GM21423 (cell line): ENCODE data around the gene TSPAN8.
"Not testable (repeated sequence)": the region's sequence is repeated elsewhere in the genome, so short reads cannot be mapped to it uniquely, and the experiment has no call there.

Experiments used
- ATAC-seq: cut with Tn5 transposase; IDR thresholded peaks from one replicate; pipeline ENCODE4 v1.9.1; 2021; ENCODE audit warnings: mild to moderate bottlenecking, moderate library complexity; ENCODE audit not compliant: unreplicated experiment

The TSPAN8 gene

GRCh38 chr12:71164568-71165197 lies 6.9 kb upstream of the TSPAN8 start:
- ATAC-seq = no peak

GRCh38 chr12:71164166-71164565 lies 6.4 kb upstream of the TSPAN8 start:
- no peak for ATAC-seq

- no peak for ATAC-seq
Measured at GRCh38 chr12:71162832-71163763, 5.3 kb upstream of the TSPAN8 start.

- ATAC-seq = no peak
Measured at GRCh38 chr12:71161591-71161990, 3.8 kb upstream of the TSPAN8 start.

DNA sequence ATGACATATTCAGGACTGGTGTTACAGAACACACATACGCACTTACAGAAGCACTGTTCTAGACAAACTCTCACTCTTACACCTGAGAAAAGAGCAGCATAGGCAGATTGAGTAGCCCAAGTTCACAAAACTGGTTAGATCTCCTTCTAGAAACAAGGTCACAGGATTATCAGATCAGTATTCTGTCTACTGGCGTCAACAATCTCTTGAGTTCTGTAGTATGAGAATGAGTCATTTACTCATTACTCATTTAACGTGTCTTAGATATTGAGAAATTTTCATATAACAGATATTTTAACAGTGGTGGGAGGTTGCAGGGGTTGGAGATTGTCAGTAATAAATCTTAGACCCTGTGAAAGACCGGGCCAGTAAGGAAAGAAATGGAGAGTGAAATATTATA lies 2.8 kb upstream of the TSPAN8 start:
- ATAC-seq = no peak

DNA sequence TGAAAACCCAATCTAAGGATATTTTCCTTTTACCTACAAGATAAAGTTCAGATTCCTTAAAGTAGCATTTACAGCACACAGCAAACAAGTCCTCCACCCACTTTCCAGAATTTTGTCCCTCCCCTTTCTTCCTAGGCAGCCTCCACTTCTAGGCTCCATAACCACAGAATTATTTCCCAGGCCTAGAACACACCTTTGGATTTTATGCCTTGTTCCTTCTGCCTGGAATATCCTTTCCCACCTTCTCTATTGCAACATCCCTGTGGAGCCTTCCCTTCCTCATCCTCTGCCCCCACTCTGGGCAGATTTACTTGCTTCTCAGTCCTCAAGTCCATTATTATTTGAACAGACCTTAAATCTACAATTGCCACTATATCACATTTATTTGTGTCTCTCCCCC lies 2.1 kb upstream of the TSPAN8 start:
- no peak for ATAC-seq

DNA sequence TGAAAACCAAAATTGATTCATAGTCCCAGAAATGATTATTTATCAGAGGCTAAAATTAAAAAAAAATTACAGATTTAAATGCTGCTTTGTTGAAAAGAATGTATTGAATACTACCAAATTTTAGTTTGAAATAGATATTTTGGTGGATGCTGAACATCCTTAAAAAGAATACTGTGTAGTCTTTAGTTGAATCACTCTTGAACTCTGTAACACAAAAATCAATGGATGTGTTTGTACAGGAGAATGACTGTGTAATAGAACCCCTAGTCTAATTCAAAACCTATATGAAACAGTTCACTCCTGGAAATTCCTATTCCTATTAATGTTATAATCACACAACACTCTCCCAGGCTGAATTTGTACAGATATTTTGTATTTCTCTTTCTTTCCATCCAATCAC lies 1.5 kb upstream of the TSPAN8 start:
- ATAC-seq = no peak

DNA sequence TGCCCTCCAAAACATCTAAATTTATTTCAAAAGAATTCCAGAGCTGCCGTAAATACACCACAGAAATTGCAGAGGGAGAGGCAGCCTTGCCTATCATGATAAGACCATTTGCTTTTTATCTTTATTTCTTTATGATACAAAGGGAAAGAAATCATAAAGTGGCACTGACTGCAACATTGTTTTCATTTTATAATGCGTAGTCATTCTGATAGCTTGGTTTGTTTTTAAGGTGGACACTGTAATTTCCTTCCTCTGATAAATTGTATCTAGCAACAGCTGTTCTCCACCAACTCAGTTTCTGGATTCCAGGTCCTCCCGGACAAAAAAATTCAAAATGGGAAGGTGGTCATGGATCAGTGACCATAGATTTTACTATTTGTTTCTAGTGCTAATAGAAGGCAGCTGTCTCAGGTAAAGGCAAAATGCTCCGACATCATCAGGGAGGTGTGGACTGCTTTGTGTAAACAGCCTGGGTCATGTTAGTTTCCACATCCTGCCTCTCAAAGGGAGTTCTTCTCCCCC lies 623 bp upstream of the TSPAN8 start:
- ATAC-seq = no peak

GRCh38 chr12:71155225-71155624 lies 2.6 kb downstream of the TSPAN8 start:
- ATAC-seq = no peak

DNA sequence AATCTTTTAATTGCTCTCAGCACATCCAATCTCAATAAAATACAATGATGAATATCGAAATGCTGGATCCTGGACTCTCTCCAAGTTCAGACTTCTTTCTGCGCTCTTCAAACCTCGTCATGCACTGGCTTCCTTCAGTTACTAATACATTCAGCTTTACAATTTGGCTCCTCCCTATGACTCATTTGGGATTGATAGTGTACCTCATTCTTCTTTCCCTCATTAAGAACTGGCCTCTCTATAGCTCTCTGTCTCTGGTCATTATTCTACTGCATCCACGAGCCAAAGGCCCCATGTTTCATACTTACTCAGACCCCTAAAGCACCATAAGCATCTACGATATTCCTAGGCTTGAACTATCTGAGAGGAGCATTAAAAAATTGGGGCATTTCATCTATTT lies 4.9 kb downstream of the TSPAN8 start:
- no peak for ATAC-seq

- ATAC-seq = not testable (repeated sequence)
Measured at GRCh38 chr12:71150041-71150440, 7.8 kb downstream of the TSPAN8 start.

- no peak for ATAC-seq
Measured at GRCh38 chr12:71144682-71145081, 13.1 kb downstream of the TSPAN8 start.

GRCh38 chr12:71142956-71143355 lies 14.8 kb downstream of the TSPAN8 start:
- no peak for ATAC-seq

GRCh38 chr12:71142016-71142415 lies 15.8 kb downstream of the TSPAN8 start:
- ATAC-seq = no peak

DNA sequence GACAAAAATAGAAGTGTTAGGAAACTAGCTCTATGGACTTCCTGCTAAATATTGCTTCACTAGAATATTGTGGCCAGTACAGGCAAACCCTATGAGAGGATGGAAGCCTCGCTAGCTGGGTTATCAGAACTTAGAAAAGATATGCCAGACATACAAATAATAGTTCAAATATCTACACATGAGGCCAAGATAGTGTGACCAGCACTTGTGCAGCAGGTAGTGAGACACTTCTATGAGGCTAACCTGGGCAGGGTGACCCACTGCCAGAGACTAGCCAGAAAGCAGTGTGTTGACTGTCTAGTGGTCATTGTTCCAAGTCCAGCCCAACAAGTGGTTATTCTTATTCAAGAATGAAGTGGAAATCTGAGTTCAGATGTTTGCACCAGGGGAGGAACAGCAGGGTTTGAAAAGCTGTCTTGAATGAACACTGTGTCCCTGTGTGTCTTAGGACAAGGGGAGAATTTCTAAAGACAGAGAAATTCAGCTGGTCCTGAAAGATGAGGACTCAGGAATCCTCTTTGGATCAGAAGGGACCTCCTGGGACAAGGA lies 16.3 kb downstream of the TSPAN8 start:
- no peak for ATAC-seq

- ATAC-seq = no peak
Measured at GRCh38 chr12:71139153-71139735, 18.6 kb downstream of the TSPAN8 start.

- ATAC-seq = no peak
Measured at GRCh38 chr12:71138011-71138410, 19.8 kb downstream of the TSPAN8 start.

GRCh38 chr12:71135812-71136176 lies 22.0 kb downstream of the TSPAN8 start:
- ATAC-seq = no peak

DNA sequence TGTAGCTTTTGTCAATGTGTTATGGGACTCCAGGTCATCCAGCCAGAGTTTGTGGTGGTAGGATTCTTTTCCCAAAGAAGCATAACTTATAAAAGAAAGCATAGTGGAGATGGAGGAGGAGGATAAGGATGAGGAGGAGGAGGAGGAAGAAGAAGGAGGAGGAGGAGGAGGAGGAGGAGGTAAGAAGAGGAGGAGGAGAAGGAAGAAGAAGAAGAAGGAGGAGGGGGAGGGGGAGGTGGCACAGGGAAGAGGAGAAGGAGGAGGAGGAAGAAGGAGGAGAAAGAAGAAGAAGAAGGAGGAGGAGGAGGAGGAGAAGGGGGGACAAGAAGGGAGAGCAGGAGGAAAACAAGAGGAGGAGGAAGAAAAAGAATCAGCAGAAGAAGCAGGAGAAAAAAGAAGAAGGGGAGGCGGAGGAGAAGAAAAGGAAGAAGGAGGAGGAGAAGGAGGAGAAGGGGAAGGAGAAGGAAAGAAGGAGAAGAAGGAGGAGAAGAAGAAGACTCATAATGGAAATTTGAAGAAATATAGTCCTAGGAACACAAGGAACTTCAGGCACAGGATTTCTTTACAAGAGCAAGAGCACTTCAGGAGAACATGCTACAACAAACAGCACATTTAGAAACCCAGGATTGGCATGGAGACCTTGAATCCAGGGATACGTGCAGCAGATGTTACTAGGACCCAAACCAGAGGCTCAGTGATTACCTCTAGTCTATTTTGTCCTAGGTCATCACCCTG lies 22.6 kb downstream of the TSPAN8 start:
- no peak for ATAC-seq

- ATAC-seq = no peak
Measured at GRCh38 chr12:71134405-71134804, 23.4 kb downstream of the TSPAN8 start.
